AG09319 (cell line): ENCODE measurements around the gene USP11.
A peak's percentile ranks its signal among the peaks of the same experiment; 100 is the strongest.
"Not testable (repeated sequence)": the region's sequence is repeated elsewhere in the genome, so short reads cannot be mapped to it uniquely, and the experiment has no call there.

Source experiments
- DNase-seq: peaks from one replicate; pipeline ENCODE4 v3.0.0-alpha.2; 2010; ENCODE audit warnings: low read depth; ENCODE audit errors: extremely low read depth
- CTCF ChIP-seq: IDR thresholded peaks from 2 replicates; pipeline ENCODE4 v1.5.1; 2011; ENCODE audit warnings: low read depth, mild to moderate bottlenecking, inconsistent platforms, low read length, moderate library complexity

USP11 gene

GRCh38 chrX:47278691-47279090, 45.9 kb downstream of the USP11 start:
- DNase-seq, result peak; percentile 1
- no peak for TF ChIP-seq CTCF

GRCh38 chrX:47283015-47283771, 50.4 kb downstream of the USP11 start:
- DNase-seq, result no peak
- TF ChIP-seq CTCF, result no peak

GRCh38 chrX:47284616-47285015, 51.8 kb downstream of the USP11 start:
- not testable (repeated sequence) for DNase-seq

GRCh38 chrX:47285836-47286320, 53.1 kb downstream of the USP11 start:
- no peak for TF ChIP-seq CTCF
- DNase-seq, result no peak

GRCh38 chrX:47293106-47293505, 60.3 kb downstream of the USP11 start:
- DNase-seq, result no peak
- no peak for TF ChIP-seq CTCF

GRCh38 chrX:47296766-47297365, 64.1 kb downstream of the USP11 start:
- TF ChIP-seq CTCF, result no peak

GRCh38 chrX:47297874-47298273, 65.1 kb downstream of the USP11 start:
- TF ChIP-seq CTCF, result no peak
- no peak for DNase-seq

More at GRCh38 chrX:47296766-47297365, 64.1 kb downstream of the USP11 start:
- no peak for DNase-seq
